Spleen (tissue), 7 donors: ENCODE data around the gene MAGI2.

Source experiments
- POLR2A ChIP-seq, 3 donors: fragments of 450-650 bp; IDR thresholded peaks; one replicate each; pipeline ENCODE4 v1.5.1; 2017; ENCODE audit warnings: antibody characterized with exemption in 3 of 3, mild to moderate bottlenecking in 1 of 3
- TF ChIP-seq, protein P1 (sequence below), 11 experiments: fragments of 200-600 bp in 7 of 11; fragments of 450-650 bp in 4 of 11; sonication (generic) in 4 of 11; IDR thresholded peaks in 8 of 11; conservative IDR thresholded peaks in 3 of 11; 1 replicate in 7 of 11; 2 replicates in 4 of 11; pipeline versions ENCODE4 v1.4.0 to v1.8.0; 2016 to 2021; ENCODE audit warnings: antibody characterized with exemption in 11 of 11, inconsistent platforms in 4 of 11, mild to moderate bottlenecking in 1 of 11
- donor health status: DM: no; HTN: no; CAD: no; lungs with moderate emphysema.
- donor health status: DM: no; HTN: no; CAD: no.
- donor health status: DM: no; HTN: no; CAD: no.

DNA sequence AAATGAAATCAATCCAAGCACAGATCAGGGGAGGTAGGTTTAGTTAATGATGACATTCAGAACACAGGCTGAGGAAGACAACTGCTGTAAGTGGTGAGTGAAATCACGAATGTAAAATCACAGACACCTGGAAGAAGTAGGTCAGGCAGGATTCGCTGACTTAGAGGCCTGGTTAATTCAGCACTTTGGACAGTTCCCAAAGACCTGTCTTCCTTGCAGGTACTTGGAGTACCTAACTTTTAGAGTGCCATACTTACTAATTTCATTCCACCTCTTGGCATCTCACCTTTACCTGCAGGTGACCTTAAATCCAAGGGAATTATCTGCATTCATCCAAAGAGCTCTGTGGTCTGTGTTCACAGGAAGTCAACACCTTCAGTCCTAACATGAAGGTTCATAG lies 832.5 kb downstream of the MAGI2 start:
- TF ChIP-seq, protein P1, sequence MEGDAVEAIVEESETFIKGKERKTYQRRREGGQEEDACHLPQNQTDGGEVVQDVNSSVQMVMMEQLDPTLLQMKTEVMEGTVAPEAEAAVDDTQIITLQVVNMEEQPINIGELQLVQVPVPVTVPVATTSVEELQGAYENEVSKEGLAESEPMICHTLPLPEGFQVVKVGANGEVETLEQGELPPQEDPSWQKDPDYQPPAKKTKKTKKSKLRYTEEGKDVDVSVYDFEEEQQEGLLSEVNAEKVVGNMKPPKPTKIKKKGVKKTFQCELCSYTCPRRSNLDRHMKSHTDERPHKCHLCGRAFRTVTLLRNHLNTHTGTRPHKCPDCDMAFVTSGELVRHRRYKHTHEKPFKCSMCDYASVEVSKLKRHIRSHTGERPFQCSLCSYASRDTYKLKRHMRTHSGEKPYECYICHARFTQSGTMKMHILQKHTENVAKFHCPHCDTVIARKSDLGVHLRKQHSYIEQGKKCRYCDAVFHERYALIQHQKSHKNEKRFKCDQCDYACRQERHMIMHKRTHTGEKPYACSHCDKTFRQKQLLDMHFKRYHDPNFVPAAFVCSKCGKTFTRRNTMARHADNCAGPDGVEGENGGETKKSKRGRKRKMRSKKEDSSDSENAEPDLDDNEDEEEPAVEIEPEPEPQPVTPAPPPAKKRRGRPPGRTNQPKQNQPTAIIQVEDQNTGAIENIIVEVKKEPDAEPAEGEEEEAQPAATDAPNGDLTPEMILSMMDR (IDR thresholded peaks at IDR 0.05 in 8 of 11, conservative IDR thresholded peaks at IDR 0.05 in 3 of 11) = no peak
- no peak for TF ChIP-seq POLR2A (IDR thresholded peaks at IDR 0.05)
